IMR-90 (cell line): ENCODE data around the gene ITCH. TPM values are rescaled to one million over a fixed set of nuclear protein-coding genes. Genes with fewer than 3 reads are reported as not detected.

Experiments used
- ATAC-seq: fragments of 200-7000 bp; cut with Tn5 transposase; 2 replicates; pipeline ENCODE4 v1.9.1; 2020; ENCODE audit warnings: low read depth, mild to moderate bottlenecking, moderate library complexity
- BruUV-seq: library from RNA; stranded (reverse); fragments of 400-500 nt; replicated peaks from 2 replicates; lab custom pipeline; 2021; lab: Mats Ljungman, UMichigan
- CTCF ChIA-PET: fragments of 300-600 bp; formaldehyde crosslinking; extraction: SDS; loops from one replicate; lab custom pipeline; 2021; ENCODE audit warnings: antibody characterized with exemption; lab: Yijun Ruan, JAX
- POLR2A ChIA-PET: fragments of 300-600 bp; sonication (Branson Sonifier 250); formaldehyde crosslinking; loops from one replicate; lab custom pipeline; 2022; ENCODE audit warnings: antibody characterized with exemption; ENCODE audit not compliant: unreplicated experiment; lab: Charles Lee
- DNase-seq: peaks from one replicate; pipeline ENCODE4 v3.0.0; 2013
- H2AFZ ChIP-seq: replicated peaks from 2 replicates; pipeline ENCODE3; 2013; ENCODE audit warnings: low read length, mild to moderate bottlenecking; ENCODE audit not compliant: poor library complexity
- H2AK5ac ChIP-seq: 2 replicates; pipeline ENCODE4 v1.6.1; 2013; ENCODE audit warnings: low read depth, low read length, inconsistent platforms
- H2AK9ac ChIP-seq: replicated peaks from 2 replicates; pipeline ENCODE3; 2013; ENCODE audit warnings: mild to moderate bottlenecking, low read depth, low read length, moderate library complexity; ENCODE audit not compliant: poor library complexity
- H2BK120ac ChIP-seq: 2 replicates; pipeline ENCODE4 v1.6.1; 2013; ENCODE audit warnings: low read depth, low read length, inconsistent platforms
- H2BK15ac ChIP-seq: 3 replicates; pipeline ENCODE4 v1.6.1; 2013; ENCODE audit warnings: low read depth, low read length, inconsistent platforms
- H2BK20ac ChIP-seq: 2 replicates; pipeline ENCODE4 v1.6.1; 2013; ENCODE audit warnings: low read depth, mild to moderate bottlenecking, inconsistent platforms, low read length, moderate library complexity
- H2BK5ac ChIP-seq: 2 replicates; pipeline ENCODE4 v1.6.1; 2013; ENCODE audit warnings: mild to moderate bottlenecking, low read depth, low read length, inconsistent platforms; ENCODE audit not compliant: poor library complexity, severe bottlenecking
- H3K14ac ChIP-seq: replicated peaks from 2 replicates; pipeline ENCODE4 v1.6.1; 2013; ENCODE audit warnings: low read depth, low read length, inconsistent platforms
- H3K18ac ChIP-seq: 2 replicates; pipeline ENCODE4 v1.6.1; 2013; ENCODE audit warnings: low read depth, low read length, control low read depth
- H3K23ac ChIP-seq: 2 replicates; pipeline ENCODE4 v1.6.1; 2013; ENCODE audit warnings: low read depth, low read length, inconsistent platforms
- H3K27ac ChIP-seq: 2 replicates; pipeline ENCODE4 v1.5.1; 2013; ENCODE audit warnings: mild to moderate bottlenecking, control low read depth, low read length; ENCODE audit not compliant: insufficient read depth
- H3K27me3 ChIP-seq: 2 replicates; pipeline ENCODE4 v1.6.1; 2013; ENCODE audit warnings: low read length; ENCODE audit not compliant: control insufficient read depth, insufficient read depth
- H3K36me3 ChIP-seq: 2 replicates; pipeline ENCODE4 v1.6.1; 2013; ENCODE audit warnings: low read length, mixed read lengths; ENCODE audit not compliant: control insufficient read depth, insufficient read depth
- H3K4ac ChIP-seq: 2 replicates; pipeline ENCODE4 v1.6.1; 2013; ENCODE audit warnings: low read depth, low read length, inconsistent platforms
- H3K4me1 ChIP-seq: 2 replicates; pipeline ENCODE4 v1.6.1; 2013; ENCODE audit warnings: low read length, mixed read lengths; ENCODE audit not compliant: control insufficient read depth, insufficient read depth
- H3K4me2 ChIP-seq: 2 replicates; pipeline ENCODE4 v1.6.1; 2013; ENCODE audit warnings: low read depth, mild to moderate bottlenecking, control low read depth, low read length, moderate library complexity
- H3K4me3 ChIP-seq: 2 replicates; pipeline ENCODE4 v1.5.1; 2013; ENCODE audit warnings: low read depth, mild to moderate bottlenecking, control low read depth, low read length, moderate library complexity; ENCODE audit not compliant: insufficient read depth
- H3K56ac ChIP-seq: 2 replicates; pipeline ENCODE4 v1.6.1; 2013; ENCODE audit warnings: low read length, inconsistent platforms; ENCODE audit not compliant: insufficient read depth; ENCODE audit errors: extremely low read depth
- H3K79me1 ChIP-seq, 2 experiments: 2 replicates each; pipeline ENCODE4 v1.6.1; 2013; ENCODE audit warnings: low read length in 2 of 2, inconsistent platforms in 1 of 2, low read depth in 1 of 2
- H3K9ac ChIP-seq: 2 replicates; pipeline ENCODE4 v1.6.1; 2013; ENCODE audit warnings: low read depth, low read length, control low read depth
- H3K9me1 ChIP-seq: 2 replicates; pipeline ENCODE4 v1.6.1; 2013; ENCODE audit warnings: low read length, inconsistent platforms; ENCODE audit not compliant: insufficient read depth
- H3K9me3 ChIP-seq: 2 replicates; pipeline ENCODE4 v1.6.1; 2013; ENCODE audit warnings: low read length; ENCODE audit not compliant: control insufficient read depth, insufficient read depth
- H4K20me1 ChIP-seq: 2 replicates; pipeline ENCODE4 v1.6.1; 2013; ENCODE audit warnings: low read length, inconsistent platforms; ENCODE audit not compliant: insufficient read depth
- H4K5ac ChIP-seq: 2 replicates; pipeline ENCODE4 v1.6.1; 2013; ENCODE audit warnings: mild to moderate bottlenecking, low read depth, low read length, control low read depth
- H4K8ac ChIP-seq, 2 experiments: 2 replicates each; pipeline ENCODE4 v1.6.1; 2013; ENCODE audit warnings: low read depth in 2 of 2, low read length in 2 of 2, control low read depth in 1 of 2, inconsistent platforms in 1 of 2
- H4K91ac ChIP-seq: 2 replicates; pipeline ENCODE4 v1.6.1; 2013; ENCODE audit warnings: low read depth, low read length, inconsistent platforms; ENCODE audit not compliant: insufficient read depth
- BHLHE40 ChIP-seq: fragments of 150-350 bp; IDR thresholded peaks from 2 replicates; pipeline ENCODE4 v1.6.1; 2016; ENCODE audit warnings: mild to moderate bottlenecking, low read depth, low read length
- CEBPB ChIP-seq: IDR thresholded peaks from 2 replicates; pipeline ENCODE4 v1.6.1; 2012; ENCODE audit warnings: low read depth, low read length, improper control_type of control experiment
- CHD1 ChIP-seq: IDR thresholded peaks from 2 replicates; pipeline ENCODE4 v1.6.1; 2012; ENCODE audit warnings: low read depth, low read length, improper control_type of control experiment
- CTCF ChIP-seq: conservative IDR thresholded peaks from 2 replicates; pipeline ENCODE4 v1.5.1; 2012; ENCODE audit warnings: mild to moderate bottlenecking, low read depth, low read length, improper control_type of control experiment
- ELK1 ChIP-seq: fragments of 150-350 bp; IDR thresholded peaks from 2 replicates; pipeline ENCODE4 v1.6.1; 2016; ENCODE audit warnings: low read depth, mild to moderate bottlenecking, low read length, moderate library complexity, borderline replicate concordance
- FOS ChIP-seq: fragments of 150-350 bp; IDR thresholded peaks from 2 replicates; pipeline ENCODE4 v1.6.1; 2016; ENCODE audit warnings: low read depth, low read length
- MAFK ChIP-seq: IDR thresholded peaks from 2 replicates; pipeline ENCODE4 v1.6.1; 2012; ENCODE audit warnings: low read depth, low read length, improper control_type of control experiment
- MAZ ChIP-seq: IDR thresholded peaks from 2 replicates; pipeline ENCODE4 v1.6.1; 2012; ENCODE audit warnings: low read depth, mild to moderate bottlenecking, low read length, improper control_type of control experiment, moderate library complexity, borderline replicate concordance
- MXI1 ChIP-seq: IDR thresholded peaks from 2 replicates; pipeline ENCODE4 v1.6.1; 2012; ENCODE audit warnings: low read depth, mild to moderate bottlenecking, low read length, moderate library complexity, borderline replicate concordance
- NFE2L2 ChIP-seq: fragments of 150-350 bp; IDR thresholded peaks from 2 replicates; pipeline ENCODE4 v1.6.1; 2016; ENCODE audit warnings: low read depth, mild to moderate bottlenecking, low read length
- POLR2A ChIP-seq: IDR thresholded peaks from 2 replicates; pipeline ENCODE4 v1.6.1; 2012; ENCODE audit warnings: mild to moderate bottlenecking, low read depth, low read length
- RAD21 ChIP-seq: IDR thresholded peaks from 2 replicates; pipeline ENCODE4 v1.6.1; 2012; ENCODE audit warnings: low read length, improper control_type of control experiment
- RCOR1 ChIP-seq: IDR thresholded peaks from 2 replicates; pipeline ENCODE4 v1.6.1; 2012; ENCODE audit warnings: mild to moderate bottlenecking, low read length, improper control_type of control experiment; ENCODE audit not compliant: insufficient replicate concordance
- RFX5 ChIP-seq: IDR thresholded peaks from 2 replicates; pipeline ENCODE4 v1.8.0; 2012; ENCODE audit warnings: low read depth, mild to moderate bottlenecking, low read length, moderate library complexity
- SMC3 ChIP-seq: fragments of 150-350 bp; IDR thresholded peaks from 2 replicates; pipeline ENCODE4 v1.6.1; 2016; ENCODE audit warnings: low read depth, mild to moderate bottlenecking, antibody characterized with exemption, low read length, moderate library complexity
- USF2 ChIP-seq: fragments of 150-350 bp; IDR thresholded peaks from 2 replicates; pipeline ENCODE4 v1.6.1; 2017; ENCODE audit warnings: mild to moderate bottlenecking, antibody characterized with exemption, low read length, low read depth
- WGBS, 2 experiments: methylation state at CpG; one replicate each; pipeline versions ENCODE4 v1.1.5 to v1.1.7; 2013; ENCODE audit warnings: missing lambda C conversion rate in 2 of 2; ENCODE audit not compliant: insufficient read length in 1 of 2; ENCODE audit errors: extremely low coverage in 2 of 2; 5-methylcytosine and 5-hydroxymethylcytosine counted together
- dilution Hi-C: fragments of 300-500 bp; cut with HindIII; formaldehyde crosslinking; loops from one replicate; pipeline ENCODE4 v1.14.3; 2018; ENCODE audit warnings: low sequenced_read_pairs; ENCODE audit not compliant: unreplicated experiment
- in situ Hi-C: fragments of 300-500 bp; cut with MboI; formaldehyde crosslinking; loops from 3 replicates; pipeline ENCODE4 v1.14.3; 2019; ENCODE audit warnings: low sequenced_read_pairs, inconsistent platforms, mixed read lengths
- intact Hi-C: fragments of 100-400 bp; cut with micrococcal nuclease; formaldehyde crosslinking; loops from 2 replicates; pipeline ENCODE4 v1.10.0; 2022
- polyA plus RNA-seq, 3 experiments: library from polyadenylated mRNA; depleted of rRNA; stranded (reverse); fragments of >200 nt; gene quantifications; 2 replicates each; pipeline ENCODE4 v1.2.3, GENCODE V29; 2012; ENCODE audit warnings: low replicate concordance in 1 of 3
- total RNA-seq: library from RNA; depleted of rRNA; stranded (reverse); fragments of >200 nt; gene quantifications from 2 replicates; pipeline ENCODE4 v1.2.3, GENCODE V29; 2012

Gene ITCH
- total and polyA plus RNA-seq, 2 of the 4 experiments (the other 2 are of a cell fraction): 12.7 to 94.6 TPM

GRCh38 chr20:34544109-34544796, 181.2 kb downstream of the ITCH start:
- H3K9ac ChIP-seq: no peak overlapping the region
- no peak overlapping the region for H3K56ac ChIP-seq
- DNase-seq (no peak), ATAC-seq (peak; percentile 37; the same call in 1 of the 2 replicates)
- no peak overlapping the region for H3K27ac ChIP-seq
- no peak overlapping the region for H2BK20ac ChIP-seq
- no peak overlapping the region for H2BK120ac ChIP-seq
- in situ Hi-C loops (no loop called here), dilution Hi-C loops (no loop called here), intact Hi-C loops (no loop called here)
- H4K20me1 ChIP-seq: no peaks in the 10 kb centered on the region; the same call in 1 of the 2 replicates
- H3K4me3 ChIP-seq: no peak overlapping the region
- H3K23ac ChIP-seq: no peak overlapping the region
- H3K79me1 ChIP-seq: peaks cover 0 to 5% of the 10 kb centered on the region in 2 experiments; a peak in 2 of 4 replicates
- H4K91ac ChIP-seq: no peak overlapping the region
- H2AFZ ChIP-seq: peak overlapping the region; percentile 49
- H3K27me3 ChIP-seq: no peaks in the 10 kb centered on the region
- ChIA-PET POLR2A (no interaction called here), CTCF (no interaction called here)
- no peaks in the 10 kb centered on the region for H3K9me3 ChIP-seq
- H3K14ac ChIP-seq: no peak overlapping the region
- TF ChIP-seq RCOR1 (no peak), RFX5 (no peak), NFE2L2 (no peak), MXI1 (no peak), ELK1 (no peak), USF2 (no peak), BHLHE40 (no peak), MAFK (no peak), CTCF (no peak), MAZ (no peak), RAD21 (no peak), POLR2A (no peak), CEBPB (no peak), FOS (no peak), SMC3 (no peak), CHD1 (no peak)
- no peak overlapping the region for H4K5ac ChIP-seq
- H3K4ac ChIP-seq: no peak overlapping the region
- H3K4me1 ChIP-seq: no peaks in the 10 kb centered on the region
- peaks cover 23% of the 10 kb centered on the region for H3K36me3 ChIP-seq
- H2BK5ac ChIP-seq: no peak overlapping the region
- H3K9me1 ChIP-seq: no peaks in the 10 kb centered on the region
- no TSS peak for BruUV-seq
- no peak overlapping the region for H2BK15ac ChIP-seq
- no peak overlapping the region for H4K8ac ChIP-seq
- no peak overlapping the region for H2AK5ac ChIP-seq
- H3K4me2 ChIP-seq: no peak overlapping the region
- 38% methylated on average over 11 of the region's 19 CpGs; no CpG with 5 or more reads in 1 of the 2 experiments for WGBS, 2 experiments
- H3K18ac ChIP-seq: no peak overlapping the region
- no peak overlapping the region for H2AK9ac ChIP-seq
